RKO (cell line): Measurements from ENCODE around the gene ZNF883.

Source experiments
- DNase-seq: peaks from one replicate; pipeline ENCODE4 v3.0.0-alpha.2; 2016; ENCODE audit warnings: low spot score

Gene ZNF883

GRCh38 chr9:112917987-112918362 is 94.0 kb downstream of the ZNF883 start:
- DNase-seq, result no peak

GRCh38 chr9:112917047-112917986 is 94.7 kb downstream of the ZNF883 start:
- DNase-seq, result peak; percentile 64

GRCh38 chr9:112914524-112914923 is 97.5 kb downstream of the ZNF883 start:
- no peak for DNase-seq

GRCh38 chr9:112913326-112913725 is 98.7 kb downstream of the ZNF883 start:
- DNase-seq, result no peak

GRCh38 chr9:112912636-112913035 is 99.4 kb downstream of the ZNF883 start:
- DNase-seq, result no peak

GRCh38 chr9:112911736-112912135 is 100.3 kb downstream of the ZNF883 start:
- DNase-seq, result no peak
